HG03025 (cell line): Measurements from ENCODE around the gene THAP8.

Experiments used
- ATAC-seq: cut with Tn5 transposase; IDR thresholded peaks from one replicate; pipeline ENCODE4 v1.9.1; 2021; ENCODE audit warnings: mild to moderate bottlenecking, moderate library complexity; ENCODE audit not compliant: unreplicated experiment, low FRiP score

Gene THAP8

GRCh38 chr19:36054119-36054732, at the start of gene THAP8:
THAP8 (minus strand) TSS chr19:36054285; CDS start chr19:36054217, 68 bp downstream.
- ATAC-seq = peak; percentile 67

DNA sequence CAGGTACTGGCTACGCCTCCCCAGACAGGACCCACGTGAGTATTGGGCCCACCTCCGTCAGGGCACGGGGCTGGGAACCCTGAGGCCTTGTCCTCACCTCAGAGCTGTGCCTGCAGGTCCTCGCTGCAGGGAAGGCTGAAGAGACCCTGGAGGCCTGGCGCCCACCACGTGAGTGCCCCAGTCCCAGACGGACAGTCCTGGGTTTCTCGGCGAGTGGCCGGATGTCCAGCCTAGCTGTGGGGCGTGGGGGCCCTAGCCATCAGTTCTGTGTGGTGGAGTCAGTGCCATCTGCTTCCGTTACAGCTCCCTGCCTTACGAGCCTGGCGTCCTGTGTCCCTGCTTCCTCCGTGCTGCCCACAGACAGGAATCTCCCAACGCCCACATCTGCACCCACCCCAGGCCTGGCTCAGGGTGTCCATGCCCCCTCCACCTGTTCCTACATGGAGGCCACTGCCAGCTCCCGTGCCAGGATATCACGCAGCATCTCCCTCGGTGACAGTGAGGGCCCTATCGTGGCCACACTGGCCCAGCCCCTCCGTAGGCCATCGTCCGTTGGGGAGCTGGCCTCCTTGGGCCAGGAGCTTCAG, 49.0 kb upstream of the THAP8 start:
- ATAC-seq = no peak

GRCh38 chr19:36101550-36102327, 47.7 kb upstream of the THAP8 start:
- no peak for ATAC-seq

DNA sequence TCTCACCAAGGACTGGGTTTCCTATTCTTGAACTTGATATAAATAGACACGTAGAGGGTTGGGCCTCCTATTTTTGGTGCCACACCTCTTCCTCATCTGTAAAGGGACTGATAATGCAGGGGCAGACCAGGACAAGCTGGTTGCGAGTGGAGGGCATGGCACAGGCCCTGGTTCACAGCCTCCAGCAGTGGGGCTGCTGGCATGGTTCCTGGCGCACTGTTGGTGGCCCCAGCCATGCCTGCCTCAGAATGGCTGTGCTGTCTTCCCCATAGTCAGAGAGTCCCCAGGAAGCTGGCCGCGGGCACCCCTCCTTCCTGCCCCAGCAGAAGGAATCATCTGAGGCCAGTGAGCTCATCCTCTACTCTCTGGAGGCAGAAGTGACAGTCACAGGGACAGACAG, 46.4 kb upstream of the THAP8 start:
- no peak for ATAC-seq

- ATAC-seq = no peak
Observed at GRCh38 chr19:36099166-36099785, 45.2 kb upstream of the THAP8 start.

DNA sequence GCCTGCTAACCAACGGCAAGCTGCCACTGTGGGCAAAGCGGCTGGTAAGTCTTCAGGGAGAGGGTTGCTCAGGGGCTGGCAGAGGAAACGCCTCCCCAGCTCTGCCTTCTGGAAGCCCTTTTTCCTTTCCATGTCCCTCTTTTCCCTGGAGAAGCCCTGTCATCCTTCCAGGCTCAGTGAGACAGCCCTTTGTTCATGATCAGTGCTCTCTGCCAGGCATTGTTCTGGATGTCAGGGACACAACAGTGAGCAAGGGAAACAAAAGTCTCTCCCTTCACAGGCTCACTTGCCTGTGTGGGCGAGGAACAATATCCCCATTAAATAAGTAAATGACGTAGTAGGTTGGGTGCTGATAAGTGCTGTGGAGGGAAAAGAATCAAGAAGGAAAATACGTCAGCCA, 43.0 kb upstream of the THAP8 start:
- no peak for ATAC-seq

- no peak for ATAC-seq
Observed at GRCh38 chr19:36093687-36094086, 39.6 kb upstream of the THAP8 start.

GRCh38 chr19:36093146-36093662, 39.1 kb upstream of the THAP8 start:
- no peak for ATAC-seq

- no peak for ATAC-seq
Observed at GRCh38 chr19:36092566-36092965, 38.5 kb upstream of the THAP8 start.

DNA sequence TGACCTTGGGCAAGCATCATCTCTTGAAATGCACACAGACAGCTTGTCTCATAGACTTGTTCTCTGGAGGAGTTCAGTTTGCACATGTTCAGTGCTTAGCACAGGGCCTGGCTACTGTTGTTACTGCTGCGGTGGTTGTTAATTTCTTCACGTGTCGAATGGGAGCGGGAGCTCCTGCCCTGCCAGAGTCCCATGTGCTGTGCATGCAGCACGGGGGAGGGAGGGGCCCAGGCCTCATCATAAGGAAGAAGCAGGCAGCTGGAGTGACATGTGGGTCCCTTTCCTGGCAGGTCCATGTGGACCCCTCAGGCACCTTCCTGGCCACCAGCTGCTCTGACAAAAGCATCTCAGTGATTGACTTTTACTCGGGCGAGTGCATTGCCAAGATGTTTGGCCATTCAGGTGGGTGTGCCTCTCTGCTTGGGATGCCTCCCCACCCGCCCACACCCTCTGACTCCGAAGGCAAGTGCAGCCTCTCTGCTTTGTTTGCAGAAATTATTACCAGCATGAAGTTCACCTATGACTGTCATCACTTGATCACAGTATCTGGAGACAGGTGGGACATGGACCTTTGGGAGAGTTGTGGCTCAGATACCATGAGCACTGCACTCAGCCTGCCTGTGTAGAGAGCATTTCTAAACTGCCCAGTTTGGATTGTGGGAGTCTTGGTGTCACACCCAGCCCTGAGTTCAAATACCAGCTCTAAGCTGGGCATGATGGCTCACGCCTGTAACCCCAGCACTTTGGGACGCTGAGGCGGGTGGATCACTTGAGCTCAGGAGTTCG, 37.0 kb upstream of the THAP8 start:
- no peak for ATAC-seq

DNA sequence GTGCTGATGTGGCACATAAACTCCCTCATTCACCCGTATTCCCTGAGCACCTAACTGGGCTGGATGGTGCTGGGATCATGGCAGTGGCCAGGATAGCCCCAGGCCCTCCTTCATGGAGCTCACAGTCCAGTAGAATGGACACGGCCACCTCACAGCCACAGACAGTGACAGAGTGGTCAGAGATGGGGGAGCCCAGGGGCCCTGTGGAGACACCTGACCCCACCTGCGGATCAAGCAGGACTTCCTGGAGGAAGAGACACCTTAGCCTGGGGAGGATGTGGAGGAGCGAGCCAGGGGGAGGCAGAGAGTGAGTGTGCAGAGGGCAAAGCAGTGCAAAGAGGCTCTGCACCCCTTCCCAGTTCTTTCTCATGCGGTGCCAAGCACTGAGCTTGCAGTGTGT, 35.8 kb upstream of the THAP8 start:
- ATAC-seq = no peak

- no peak for ATAC-seq
Observed at GRCh38 chr19:36086326-36086725, 32.2 kb upstream of the THAP8 start.

DNA sequence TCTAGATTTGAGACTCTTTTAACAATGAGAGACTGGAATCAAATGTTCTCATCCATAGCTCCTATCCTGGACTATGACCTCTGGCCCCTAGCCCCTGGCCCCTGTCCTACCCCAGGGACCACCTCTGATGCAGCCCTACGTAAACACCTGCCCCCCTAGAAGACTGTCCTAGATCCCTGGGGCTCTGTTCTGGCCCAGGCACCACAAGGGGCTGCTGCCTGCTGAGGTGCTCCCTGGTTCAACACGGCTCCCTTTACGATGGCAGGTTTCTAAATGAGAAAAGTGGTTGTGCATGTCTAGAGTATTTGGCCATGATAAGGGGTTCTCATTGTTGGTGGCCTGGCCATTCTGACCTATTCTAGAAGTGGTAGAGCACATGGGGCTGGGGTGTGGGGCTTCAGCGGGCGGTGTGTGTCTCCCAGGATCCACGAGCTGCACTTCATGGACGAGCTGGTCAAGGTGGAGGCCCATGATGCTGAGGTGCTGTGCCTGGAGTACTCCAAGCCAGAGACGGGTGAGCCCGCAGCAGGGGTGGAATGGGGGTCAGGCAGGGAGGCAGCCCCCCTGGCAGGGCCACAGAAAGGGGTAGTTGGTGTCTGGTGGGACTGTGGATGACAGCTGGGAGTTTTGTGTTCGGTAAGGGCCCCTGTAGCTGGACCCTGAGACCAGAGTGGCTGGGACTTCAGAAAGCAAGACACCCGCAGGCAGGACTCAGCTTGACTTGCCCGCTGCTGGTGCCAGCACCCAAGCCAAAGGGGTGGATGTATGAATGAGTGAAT, 30.3 kb upstream of the THAP8 start:
- ATAC-seq = no peak

DNA sequence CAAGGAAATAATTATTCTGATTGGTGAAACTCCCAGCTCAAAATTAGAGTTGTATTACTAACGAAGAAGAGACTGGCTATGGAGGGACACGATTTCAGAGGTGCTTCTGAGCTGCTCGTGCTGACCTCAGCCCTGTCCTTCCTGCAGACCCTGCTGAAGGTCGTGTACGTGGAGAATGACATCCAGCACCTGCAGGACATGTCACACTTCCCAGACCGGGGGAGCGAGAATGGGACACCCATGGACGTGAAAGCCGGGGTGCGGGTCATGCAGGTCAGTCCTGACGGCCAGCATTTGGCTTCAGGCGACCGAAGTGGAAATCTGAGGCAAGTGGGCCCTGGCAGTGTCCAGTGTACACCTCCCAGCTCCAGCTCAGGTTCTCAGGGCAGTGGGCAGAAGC, 28.8 kb upstream of the THAP8 start:
- no peak for ATAC-seq

DNA sequence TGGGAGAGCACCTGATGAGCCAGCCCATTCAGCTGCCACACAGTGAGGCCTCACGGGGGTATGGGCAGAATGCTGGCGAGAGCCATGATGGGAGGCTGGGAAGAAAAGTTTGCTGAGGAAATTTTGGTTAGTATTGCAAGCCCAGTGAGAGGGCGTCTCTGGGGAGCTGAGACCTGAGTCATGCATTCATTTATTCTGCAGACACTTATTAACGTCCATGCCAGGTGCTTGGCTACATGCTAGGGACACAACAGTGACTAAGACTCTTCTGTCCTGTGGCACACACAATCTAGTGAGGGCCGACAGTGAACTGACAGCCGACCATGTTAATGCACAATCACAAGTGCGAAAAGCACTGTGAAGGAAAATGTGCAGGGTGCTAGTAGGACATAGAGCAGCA, 27.8 kb upstream of the THAP8 start:
- ATAC-seq = no peak

- ATAC-seq = no peak
Observed at GRCh38 chr19:36081385-36081784, 27.3 kb upstream of the THAP8 start.

DNA sequence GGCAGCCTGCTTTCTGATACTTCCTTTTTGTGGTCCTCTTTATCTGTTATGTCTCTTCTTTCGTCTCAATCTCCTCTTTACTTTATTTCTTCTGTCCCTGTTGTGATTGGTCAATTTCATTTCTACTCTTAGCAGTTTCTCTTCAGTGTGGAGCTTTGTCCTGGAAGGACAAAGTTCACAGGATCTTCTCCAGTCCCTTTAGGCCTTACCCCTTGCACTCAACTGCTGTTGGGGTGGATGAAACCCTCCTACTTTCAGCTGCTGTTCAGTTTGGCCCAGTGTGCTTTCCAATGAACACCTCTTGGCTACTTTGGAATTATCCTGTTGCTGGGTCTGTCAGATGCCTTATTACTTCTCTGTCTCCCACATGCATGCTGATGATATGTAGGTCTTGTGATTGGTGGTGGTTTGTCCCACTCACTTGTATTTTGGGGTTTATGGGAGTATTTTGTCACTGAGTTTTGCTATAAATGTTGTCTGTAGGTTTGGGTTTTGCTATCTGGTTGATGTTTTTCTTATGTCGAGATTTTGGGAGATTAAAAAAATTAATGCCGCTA, 25.4 kb upstream of the THAP8 start:
- no peak for ATAC-seq

DNA sequence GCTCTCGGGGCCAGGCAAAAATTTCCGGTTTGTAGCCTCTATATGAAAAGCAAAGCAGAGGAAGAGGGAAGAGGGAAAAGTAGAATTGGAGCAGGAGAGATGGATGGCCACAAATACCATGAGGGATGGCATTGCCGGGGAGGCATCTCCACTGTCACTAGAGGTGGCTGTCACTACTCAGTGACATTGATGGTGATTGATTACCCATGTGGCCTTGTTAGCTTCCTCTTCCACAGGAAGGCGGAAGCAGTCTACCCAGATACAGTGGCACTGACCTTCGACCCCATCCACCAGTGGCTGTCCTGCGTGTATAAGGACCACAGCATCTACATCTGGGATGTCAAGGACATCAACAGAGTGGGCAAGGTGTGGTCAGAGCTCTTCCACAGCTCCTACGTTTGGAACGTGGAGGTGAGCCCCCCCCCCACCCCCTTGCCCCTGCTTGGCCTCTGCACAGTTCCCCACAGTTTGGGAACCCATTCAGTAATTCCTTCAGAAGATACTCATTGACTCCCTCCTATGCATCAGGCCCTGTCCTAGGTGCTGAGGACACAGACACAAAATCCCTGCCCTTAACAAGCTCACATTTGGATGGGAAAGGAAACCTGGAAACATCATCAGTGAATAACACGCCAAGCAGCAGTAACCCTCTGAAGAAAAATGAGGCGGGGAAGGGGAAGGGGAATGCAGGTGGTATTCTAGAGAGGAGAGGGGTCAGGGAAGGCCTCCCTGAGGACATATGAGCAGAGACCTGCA, 19.2 kb upstream of the THAP8 start:
- ATAC-seq = no peak

GRCh38 chr19:36072081-36072480, 18.0 kb upstream of the THAP8 start:
- no peak for ATAC-seq
